ENCODE results near the gene LFNG.

- TF ChIP-seq, protein P1, sequence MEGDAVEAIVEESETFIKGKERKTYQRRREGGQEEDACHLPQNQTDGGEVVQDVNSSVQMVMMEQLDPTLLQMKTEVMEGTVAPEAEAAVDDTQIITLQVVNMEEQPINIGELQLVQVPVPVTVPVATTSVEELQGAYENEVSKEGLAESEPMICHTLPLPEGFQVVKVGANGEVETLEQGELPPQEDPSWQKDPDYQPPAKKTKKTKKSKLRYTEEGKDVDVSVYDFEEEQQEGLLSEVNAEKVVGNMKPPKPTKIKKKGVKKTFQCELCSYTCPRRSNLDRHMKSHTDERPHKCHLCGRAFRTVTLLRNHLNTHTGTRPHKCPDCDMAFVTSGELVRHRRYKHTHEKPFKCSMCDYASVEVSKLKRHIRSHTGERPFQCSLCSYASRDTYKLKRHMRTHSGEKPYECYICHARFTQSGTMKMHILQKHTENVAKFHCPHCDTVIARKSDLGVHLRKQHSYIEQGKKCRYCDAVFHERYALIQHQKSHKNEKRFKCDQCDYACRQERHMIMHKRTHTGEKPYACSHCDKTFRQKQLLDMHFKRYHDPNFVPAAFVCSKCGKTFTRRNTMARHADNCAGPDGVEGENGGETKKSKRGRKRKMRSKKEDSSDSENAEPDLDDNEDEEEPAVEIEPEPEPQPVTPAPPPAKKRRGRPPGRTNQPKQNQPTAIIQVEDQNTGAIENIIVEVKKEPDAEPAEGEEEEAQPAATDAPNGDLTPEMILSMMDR (IDR thresholded peaks at IDR 0.05): no peak
- no peak for TF ChIP-seq POLR2A (IDR thresholded peaks at IDR 0.05)
These were observed 3.4 kb upstream of the LFNG start for GRCh38 chr7:2516194-2516555.
